ENCODE results near the gene TMEM185B. TPM values are rescaled to one million over a fixed set of nuclear protein-coding genes. Genes with fewer than 3 reads are reported as not detected.
A peak's percentile ranks its signal among the peaks of the same experiment; 100 is the strongest.
"Not testable (repeated sequence)": the region's sequence is repeated elsewhere in the genome, so short reads cannot be mapped to it uniquely, and the experiment has no call there.

The TMEM185B gene
- polyA plus RNA-seq (ENCODE audit: insufficient read length), result 13.1 TPM

DNA sequence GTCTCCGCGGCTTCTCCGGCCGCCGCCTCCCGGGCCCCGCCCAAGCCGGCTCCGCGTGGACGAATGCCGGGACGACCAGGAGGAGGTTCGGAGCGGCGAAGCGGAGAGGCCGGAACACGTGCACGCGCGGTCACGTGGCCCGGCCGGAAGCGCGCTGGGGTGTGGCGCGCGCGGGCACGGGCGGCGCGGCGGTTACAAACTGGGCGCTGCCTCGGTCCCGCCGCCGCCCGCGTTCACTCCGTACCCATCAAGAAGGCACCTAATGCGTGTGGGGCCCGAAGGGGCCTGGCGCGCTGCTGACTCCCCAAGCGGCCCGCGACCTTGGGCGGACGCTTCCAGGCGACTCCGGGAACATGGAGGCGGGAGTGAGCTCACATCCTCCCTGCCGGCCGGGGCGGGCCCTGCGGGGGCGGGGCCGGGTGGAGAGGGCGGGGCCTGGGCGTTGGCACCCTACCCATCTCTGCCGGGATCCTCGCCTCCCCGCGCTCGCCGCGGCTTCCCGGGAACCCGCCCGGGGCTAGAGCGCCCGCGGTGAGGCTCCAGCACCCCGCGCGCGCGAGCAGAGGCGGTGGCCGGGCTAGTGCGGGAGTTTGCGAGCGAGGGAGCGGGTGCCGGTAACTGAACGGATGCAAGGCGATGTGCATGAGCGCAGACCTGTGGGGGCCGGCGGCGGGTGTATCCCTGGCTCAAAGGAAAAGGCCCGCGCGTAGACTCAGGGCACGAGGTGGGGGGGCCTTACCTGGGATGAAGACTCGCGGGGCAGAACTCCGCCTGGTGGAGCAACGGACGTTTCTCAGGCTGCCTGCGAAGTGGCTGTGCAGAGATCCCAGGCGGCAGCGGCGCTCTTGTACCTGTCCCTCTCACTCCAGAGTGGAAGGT, at the start of gene TMEM185B:
TSS of gene TMEM185B (minus strand) at position 367 of the 879 bp plus-strand sequence. CDS start 424 bp downstream, outside the sequence.
- no peak for DNase-seq (ENCODE audit: low read depth)

DNA sequence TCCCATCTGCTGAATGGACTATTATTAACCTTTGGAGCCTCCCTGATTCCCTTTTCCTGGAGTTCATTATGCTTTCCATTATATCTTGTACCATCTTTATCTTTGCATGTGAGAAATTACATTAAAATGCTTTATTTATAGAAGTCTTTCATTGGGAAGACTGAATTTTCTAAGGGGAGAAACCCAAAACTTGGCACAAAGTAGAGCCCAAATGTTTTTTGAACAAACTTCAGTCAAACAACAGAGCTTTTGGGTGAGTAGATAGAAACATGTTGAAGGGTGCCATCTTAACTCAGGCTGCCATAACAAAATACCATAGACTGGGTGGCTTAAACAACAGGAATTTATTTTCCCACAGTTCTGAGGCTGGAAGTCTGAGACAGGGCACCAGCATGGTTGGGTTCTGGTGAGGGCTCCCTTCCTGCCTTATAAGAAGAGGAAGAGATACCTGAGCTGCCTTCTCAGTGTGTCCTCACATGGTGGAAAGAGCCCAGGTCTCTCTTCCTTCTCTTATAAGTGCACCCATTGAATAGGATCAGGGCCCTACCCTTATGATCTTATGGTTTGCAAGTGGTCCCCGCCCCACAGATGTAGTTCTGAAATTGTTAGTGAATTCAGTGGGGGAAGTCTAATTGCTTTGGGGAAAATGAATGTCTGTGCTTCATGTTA, 48.6 kb upstream of the TMEM185B start:
- no peak for DNase-seq (ENCODE audit: low read depth)

DNA sequence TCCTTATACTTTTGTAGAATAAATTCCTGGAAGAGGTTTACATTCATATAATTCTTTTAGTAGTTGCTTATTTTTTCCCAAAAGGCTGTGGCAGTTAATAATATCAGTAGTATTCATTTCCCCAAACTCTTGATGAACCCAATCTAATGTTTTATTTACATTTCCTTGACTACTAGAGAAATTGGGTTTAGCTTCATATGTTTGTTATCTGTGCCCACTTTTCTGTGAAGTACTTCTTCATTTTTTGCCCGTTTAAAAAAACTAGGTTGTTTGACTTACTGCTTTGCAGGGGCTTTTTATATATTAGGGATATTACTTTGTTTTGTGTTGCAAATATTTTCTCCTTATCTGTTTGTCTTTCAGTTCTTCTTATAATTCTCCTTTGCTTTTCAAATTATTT, 46.6 kb upstream of the TMEM185B start:
- no peak for DNase-seq (ENCODE audit: low read depth)

DNA sequence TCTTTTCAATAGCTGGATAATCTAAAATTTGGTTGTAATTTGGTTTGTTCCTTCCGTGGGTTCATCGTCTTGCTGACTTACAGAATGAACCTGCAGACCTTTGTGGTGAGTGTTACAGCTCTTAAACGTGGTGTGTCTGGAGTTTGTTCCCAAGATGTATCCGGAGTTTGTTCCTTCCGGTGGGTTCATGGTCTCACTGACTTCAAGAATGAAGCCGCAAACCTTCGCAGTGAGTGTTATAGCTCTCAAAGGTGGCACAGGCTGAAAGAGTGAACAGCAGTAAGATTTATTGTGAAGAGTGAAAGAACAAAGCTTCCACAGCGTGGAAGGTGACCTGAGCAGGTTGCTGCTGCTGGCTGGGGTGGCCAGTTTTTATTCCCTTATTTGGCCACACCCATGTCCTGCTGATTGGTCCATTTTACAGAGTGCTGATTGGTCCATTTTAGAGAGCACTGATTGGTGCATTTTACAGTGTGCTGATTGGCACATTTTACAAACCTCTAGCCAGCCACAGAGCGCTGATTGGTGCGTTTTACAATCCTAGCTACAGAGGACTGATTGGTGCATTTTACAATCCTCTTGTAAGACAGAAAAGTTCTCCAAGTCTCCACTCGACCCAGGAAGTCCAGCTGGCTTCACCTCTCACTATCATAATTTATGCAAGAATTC, 46.0 kb upstream of the TMEM185B start:
- no peak for DNase-seq (ENCODE audit: low read depth)

DNA sequence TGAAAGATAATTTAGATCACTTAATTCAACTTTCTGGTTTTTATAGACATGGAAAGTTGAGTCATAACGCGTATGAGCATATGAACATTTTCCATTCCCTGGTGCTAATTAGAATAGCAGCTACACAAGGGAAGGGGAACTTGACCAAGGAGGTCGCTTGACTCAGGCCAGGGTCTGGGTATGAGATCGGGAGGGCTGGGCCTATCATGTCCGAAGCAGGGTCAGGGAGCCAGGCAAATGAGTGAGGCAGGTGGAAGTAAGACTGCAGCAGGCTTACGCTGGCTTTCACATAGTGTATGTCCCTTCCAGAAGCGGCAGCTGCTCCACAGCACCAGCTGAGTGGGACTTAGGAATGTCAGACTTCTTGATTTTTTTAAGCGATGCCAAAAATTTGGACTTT, 44.1 kb upstream of the TMEM185B start:
- DNase-seq (ENCODE audit: low read depth), result no peak

DNA sequence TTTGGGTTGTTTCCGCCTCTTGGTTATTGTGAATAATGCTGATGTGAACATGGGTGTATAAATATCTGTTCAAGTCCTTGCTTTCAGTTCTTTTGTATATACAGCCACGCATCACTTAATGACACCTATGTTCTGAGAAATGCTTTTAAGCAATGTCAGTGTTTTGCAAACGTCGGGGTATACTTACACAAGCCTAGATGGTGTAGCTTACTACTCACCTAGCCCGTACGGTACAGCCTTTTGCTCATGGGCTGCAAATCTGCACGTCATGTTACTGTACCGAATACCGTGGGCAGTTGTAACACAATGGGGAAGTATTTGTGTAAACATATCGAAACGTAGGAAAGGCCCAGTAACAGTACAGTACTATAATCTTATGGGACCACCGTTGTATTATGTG, 41.8 kb upstream of the TMEM185B start:
- DNase-seq (ENCODE audit: low read depth), result no peak

DNA sequence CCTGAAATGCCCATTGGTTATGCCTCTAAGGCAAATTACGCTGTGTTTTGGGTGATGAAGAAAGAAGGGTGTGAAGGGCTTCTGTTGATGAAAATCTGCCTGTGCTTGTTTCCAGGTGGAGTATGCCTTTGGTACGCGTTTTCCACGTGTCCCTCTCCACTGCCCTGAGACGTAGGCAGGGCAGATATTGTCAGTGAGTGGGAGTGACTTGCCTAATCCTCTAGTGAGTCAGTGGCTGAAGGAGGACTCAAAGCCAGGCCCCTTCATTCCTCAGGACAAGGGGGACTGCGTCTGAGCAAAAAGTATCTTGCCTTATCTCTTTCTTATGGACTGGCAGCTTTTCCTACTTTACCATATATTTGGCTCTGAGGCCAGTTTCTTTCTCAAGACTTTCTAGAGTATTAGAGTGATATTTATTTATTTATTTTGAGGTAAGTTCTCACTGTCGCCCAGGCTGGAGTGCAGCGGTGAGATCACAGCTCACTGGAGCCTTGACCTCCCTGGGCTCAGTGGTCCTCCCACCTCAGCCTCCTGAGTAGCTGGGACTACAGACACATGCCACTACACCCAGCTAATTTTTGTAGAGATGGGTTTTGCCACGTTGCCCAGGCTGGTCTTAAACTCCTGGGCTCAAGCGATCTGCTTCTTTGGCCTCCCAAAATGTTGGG, 39.7 kb upstream of the TMEM185B start:
- DNase-seq (ENCODE audit: low read depth), result no peak

DNA sequence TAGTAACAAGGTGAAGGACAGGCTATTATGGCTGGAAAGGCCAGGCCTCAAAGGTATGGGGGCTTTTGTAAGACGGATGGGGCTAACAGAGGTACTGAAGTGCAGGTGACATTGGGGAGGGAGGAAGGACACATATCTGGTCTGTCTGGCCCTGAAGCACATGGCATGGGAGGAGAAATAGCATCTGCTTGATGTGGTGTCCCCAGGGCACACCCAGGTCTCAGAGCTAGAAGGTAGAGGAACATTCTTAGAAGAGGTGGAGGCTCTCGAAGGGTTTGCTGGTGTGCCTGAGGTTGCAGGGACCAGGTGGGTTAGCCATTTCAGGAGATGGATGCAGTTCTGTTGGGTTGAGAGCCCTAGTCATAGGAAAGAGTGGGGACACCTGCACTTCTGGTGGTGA, 39.0 kb upstream of the TMEM185B start:
- DNase-seq (ENCODE audit: low read depth), result no peak

DNA sequence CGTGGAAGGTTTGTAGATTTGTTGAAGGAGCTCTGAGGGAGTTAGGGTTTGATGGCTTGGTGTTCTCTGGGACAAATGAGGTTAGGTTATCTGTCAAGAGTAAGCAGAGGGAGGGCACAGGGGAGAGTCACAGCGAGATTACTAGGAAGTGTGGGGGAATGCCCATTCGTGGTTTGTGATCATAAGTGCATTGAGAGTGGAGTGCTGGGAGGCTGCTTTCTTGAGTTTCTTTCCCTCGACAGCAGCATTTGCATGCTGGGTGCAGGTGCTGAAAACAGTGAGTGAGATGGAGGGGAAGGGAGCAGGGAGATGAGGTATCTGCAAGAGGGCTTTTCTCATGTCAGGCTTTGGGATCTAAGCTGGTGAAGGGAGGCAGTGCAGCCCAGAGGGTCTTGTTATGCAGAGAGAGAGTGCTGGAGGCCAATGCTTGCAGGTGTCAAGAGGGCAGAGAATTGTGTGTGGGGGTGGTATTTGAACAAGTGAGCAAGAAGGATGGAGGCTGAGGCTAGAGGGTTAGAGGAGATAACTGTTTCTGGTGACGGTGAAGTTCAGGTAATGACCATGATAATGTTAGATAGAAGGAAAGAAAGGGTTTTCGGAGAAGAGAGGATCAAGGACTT, 38.3 kb upstream of the TMEM185B start:
- DNase-seq (ENCODE audit: low read depth), result no peak

DNA sequence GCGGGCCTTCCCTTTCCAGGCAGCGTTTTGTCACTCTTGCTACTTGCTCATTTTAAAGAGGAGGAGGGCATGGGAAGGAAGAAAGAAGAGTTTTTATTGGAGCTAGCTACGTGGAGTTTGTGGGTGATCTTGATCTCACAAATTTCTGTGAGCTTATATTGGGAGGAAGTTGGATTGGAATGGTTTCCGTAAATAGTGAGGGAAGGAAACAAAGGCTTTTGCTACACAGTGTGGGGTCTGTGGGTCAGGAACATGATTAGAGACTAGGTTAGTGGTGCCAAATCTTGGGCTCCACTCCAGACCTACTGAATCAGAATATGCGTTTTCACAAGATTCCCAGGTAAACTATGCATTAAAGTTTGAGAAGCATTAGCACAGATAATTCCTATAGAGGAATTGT, 37.5 kb upstream of the TMEM185B start:
- no peak for DNase-seq (ENCODE audit: low read depth)

DNA sequence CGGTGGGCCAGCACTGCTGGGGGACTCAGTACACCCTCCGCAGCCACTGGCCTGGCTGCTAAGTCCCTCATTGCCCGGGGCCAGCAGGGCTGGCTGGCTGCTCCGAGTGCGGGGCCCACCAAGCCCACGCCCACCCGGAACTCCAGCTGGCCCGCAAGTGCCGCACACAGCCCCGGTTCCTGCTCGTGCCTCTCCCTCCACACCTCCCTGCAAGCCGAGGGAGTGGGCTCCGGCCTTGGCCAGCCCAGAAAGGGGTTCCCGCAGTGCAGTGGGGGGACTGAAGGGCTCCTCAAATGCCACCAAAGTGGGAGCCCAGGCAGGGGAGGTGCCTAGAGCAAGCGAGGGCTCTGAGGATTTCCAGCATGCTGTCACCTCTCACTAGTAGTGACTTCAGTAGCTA, 36.7 kb upstream of the TMEM185B start:
- not testable (repeated sequence) for DNase-seq (ENCODE audit: low read depth)

DNA sequence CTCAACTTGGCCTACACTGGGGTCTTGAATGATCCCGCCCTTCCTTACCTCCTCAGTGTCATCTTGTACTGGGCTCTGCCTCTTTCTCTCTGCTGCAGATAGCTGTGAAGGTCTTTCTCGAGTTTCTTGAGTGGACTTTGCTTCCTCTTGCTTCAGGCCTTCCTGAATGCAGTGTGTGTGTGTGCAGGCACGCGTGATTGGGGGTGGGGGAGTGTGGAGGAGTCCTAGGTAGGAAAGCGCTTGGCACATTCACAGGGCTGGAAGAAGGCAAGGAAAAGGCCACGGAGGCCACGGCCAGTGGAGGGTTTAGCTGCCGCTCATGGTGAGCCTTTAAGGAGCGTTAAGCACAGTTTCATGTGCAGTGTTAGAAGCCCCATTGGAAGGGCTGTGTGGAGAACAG, 35.0 kb upstream of the TMEM185B start:
- no peak for DNase-seq (ENCODE audit: low read depth)

DNA sequence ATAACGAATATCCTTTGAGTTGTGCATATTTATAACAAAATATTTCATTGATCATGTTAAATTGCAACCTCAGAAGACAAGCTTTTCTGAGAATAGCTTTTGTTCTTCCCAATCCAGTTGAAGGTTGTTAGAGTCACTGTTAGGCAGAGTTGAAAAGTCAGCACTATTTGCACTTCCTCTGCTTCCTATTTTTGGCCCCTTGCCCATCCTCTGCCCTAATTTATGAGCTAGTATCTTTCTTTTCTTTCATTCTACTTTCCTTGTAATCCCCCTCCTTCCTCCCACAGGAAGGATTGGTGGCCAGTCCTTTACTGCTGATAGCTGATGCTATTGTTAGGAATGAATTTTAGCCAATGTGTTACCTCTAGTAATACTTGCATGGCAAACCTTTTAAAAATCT, 34.3 kb upstream of the TMEM185B start:
- DNase-seq (ENCODE audit: low read depth), result no peak

DNA sequence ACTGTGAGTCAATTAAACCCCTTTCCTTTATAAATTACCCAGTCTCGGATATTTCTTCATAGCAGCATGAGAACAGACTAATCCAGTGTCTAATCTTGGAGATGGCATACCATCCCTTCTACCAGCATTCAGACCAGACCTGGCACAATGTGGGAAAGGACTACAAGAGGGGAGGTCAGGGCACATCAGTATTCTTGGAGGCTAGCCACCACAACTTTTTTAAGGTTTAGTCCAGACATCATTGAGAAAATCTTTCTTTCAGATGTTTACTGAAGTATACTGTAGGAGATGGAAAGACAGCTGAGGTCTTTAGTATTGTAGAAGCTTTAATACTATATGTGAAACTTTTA, 33.4 kb upstream of the TMEM185B start:
- DNase-seq (ENCODE audit: low read depth), result no peak

DNA sequence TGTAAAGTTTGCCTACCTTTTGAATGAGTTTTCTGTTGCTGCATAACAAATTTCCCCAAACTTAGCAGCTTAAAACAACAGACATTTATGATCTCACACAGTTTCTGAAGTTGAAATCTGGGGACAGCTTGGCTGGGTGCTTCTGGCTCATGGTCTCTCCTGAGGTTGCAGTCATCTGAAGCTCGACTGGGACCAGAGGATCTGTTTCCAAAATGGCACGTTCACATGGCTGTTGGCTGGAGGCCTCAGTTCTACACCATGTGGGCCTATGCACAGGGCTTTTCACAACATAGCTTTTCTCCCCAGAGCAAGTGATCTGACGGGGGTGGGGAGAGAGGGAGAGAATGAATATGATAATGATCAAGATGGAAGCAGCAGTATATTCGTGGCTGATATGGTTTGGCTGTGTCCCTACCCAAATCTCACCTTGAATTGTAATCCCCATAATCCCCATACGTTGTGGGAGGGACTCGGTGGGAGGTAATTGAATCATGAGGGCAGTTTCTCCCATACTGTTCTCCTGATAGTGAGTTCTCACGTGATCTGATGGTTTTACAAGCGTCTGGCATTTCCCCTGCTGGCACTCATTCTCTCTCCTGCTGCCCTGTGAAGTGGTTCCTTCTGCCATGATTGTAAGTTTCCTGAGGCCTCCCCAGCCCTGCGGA, 32.9 kb upstream of the TMEM185B start:
- DNase-seq (ENCODE audit: low read depth), result no peak

DNA sequence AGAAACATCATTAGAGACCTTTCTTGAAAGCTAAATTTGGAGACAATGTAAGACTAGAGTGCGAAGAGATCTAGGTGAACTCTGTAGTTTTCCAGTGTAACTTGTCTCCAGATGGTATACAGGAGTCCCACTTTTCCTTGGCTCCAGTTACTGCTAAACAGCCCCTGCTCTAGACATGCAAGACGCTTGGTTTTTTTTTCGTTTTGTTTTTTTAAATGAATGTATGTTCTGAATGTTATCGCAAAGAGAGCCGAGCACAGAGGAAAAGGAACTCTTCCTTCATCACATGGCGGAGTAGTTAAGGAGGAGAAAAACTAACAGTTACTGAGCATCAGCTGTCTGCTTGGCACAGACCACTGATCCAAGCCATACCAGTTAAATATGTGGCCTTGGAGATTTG, 31.9 kb upstream of the TMEM185B start:
- no peak for DNase-seq (ENCODE audit: low read depth)

DNA sequence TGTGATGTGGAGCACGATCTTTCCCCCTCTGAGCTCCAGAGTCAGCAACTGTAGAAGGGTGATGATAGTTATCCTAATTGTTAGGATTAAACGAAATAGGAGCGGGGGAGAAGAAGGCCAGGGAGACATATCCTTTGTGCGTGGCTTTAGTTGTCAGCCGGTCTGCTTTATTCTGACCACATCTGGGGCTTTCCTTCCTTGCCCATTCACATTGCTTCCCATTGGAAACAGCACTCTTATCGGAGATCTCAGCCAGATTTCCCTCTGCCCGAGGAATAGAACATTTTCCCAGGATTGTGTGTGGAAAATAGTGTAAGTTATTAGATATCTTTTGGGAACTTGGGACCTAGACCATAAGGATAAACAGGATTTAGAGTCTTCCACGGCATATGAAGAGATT, 31.0 kb upstream of the TMEM185B start:
- no peak for DNase-seq (ENCODE audit: low read depth)

DNA sequence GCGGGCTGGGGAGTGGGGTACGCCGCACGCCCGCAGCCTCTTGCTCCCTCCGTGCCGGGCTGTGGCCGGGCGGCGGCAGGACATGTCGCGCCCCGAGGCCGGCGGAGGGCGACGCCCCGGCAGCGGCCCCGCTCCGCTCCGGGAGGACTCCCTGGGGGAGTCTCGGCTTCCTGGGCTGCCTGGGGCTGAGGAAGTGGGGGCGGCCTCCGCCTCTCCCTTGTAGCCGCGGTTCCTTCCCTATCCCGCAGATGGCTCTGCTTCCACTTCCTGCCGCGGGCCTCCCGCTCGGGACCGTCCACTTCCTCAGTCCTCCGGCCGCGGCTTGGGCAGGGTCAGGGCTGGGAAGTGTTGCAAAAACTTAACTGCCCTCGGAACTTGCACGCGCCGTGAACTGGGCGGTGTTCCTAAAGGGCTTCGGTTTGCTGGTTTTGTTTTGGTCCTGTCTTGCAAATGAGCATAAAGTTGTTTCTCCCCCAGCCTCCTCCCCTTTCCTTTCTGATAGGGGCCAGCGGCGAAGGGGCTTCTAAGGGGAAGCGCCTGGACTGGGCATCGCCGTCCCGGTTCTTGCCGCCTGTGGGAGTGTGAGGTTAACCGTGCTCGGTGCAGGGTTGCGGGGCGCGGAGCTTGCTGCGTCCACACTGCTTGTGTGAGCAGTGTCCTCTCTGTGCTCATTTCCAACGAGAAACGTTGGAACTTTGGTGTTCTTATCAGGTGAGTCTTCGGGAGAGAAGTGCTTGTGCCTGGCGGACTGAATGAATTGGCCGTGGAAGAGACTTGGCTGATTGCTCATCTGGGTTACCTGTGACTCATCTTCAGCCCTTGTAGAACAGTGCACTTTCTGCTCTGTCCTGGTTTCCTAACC, 30.1 kb upstream of the TMEM185B start:
- DNase-seq (ENCODE audit: low read depth), result peak; percentile 48

DNA sequence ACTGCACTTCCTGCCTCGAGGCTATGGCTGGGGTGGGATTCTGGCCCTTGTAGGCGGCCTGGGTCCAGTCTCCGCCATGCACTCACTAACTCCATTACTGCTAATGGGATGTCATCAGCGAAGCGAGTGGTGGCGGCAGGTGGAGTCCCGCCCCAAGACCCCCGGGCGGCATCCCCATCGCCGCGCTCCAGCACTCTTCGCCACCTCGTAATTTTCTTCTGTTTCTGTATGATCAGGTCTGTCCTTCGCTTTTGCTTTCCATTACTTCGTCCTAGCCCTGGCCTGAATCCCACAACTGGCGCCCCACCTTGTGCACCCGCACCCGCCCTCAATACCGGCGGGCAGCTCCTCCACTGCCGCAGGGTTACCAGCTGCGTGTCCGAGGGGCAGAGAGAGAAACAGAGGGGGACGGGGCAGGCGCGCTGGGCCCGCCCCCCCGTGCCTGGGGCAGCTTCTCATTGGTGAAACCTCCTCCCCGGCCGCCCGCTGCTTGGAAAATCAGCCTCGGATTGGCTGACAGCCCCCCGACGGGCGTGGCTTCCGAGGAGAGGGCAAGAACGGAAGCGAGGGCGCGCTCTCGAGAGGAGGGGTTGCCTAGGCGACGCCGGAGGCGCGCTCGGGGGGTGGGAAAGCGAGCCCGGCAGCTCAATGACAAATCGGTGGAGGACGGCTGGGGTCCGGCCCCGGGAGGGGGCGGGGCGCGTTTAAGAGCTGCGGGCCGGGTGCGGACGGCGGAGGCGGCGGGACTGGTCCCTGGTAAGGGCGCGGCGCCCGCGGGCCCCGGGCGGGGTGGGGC, 29.2 kb upstream of the TMEM185B start, which contains the start of gene RALB:
TSS of gene RALB (plus strand) at position 628 of the 796 bp plus-strand sequence. CDS start 25,813 bp downstream, outside the sequence.
- DNase-seq (ENCODE audit: low read depth), result peak; percentile 97

All from forelimb muscle (tissue), 1 donor.